Duodenal mucosa (tissue), 2 donors: ENCODE data around the gene CHMP2A.
A peak's percentile ranks its signal among the peaks of the same experiment; 100 is the strongest.

Experiments
- H3K27ac ChIP-seq: one replicate; pipeline ENCODE4 v1.7.0; 2013; ENCODE audit warnings: low read depth, low read length
- H3K27me3 ChIP-seq, 2 donors: one replicate each; pipeline ENCODE4 v1.7.0; 2013; ENCODE audit warnings: low read length in 2 of 2, control low read depth in 1 of 2; ENCODE audit not compliant: insufficient read depth in 2 of 2, control insufficient read depth in 1 of 2
- H3K36me3 ChIP-seq, 2 donors: one replicate each; pipeline ENCODE4 v1.7.0; 2013; ENCODE audit warnings: low read length in 2 of 2, control low read depth in 1 of 2; ENCODE audit not compliant: insufficient read depth in 2 of 2, control insufficient read depth in 1 of 2
- H3K4me1 ChIP-seq, 2 donors: one replicate each; pipeline ENCODE4 v1.7.0; 2013; ENCODE audit warnings: low read length in 2 of 2, control low read depth in 1 of 2; ENCODE audit not compliant: insufficient read depth in 2 of 2, control insufficient read depth in 1 of 2
- H3K4me3 ChIP-seq, 2 donors: one replicate each; pipeline ENCODE4 v1.7.0; 2013; ENCODE audit warnings: low read length in 2 of 2, low read depth in 1 of 2
- H3K9ac ChIP-seq, 2 donors: one replicate each; pipeline ENCODE4 v1.7.0; 2013; ENCODE audit warnings: low read length in 2 of 2, low read depth in 1 of 2
- H3K9me3 ChIP-seq, 2 donors: one replicate each; pipeline ENCODE4 v1.7.0; 2013; ENCODE audit warnings: low read length in 2 of 2, control low read depth in 1 of 2; ENCODE audit not compliant: control insufficient read depth in 1 of 2

CHMP2A gene

GRCh38 chr19:58535857-58536256 is 19.0 kb downstream of the CHMP2A start:
- Histone ChIP-seq H3K4me1 (peaks cover 6 to 11% of the 10 kb centered on the region in 2 donors), H3K9me3 (no peaks in the 10 kb centered on the region), H3K36me3 (no peaks in the 10 kb centered on the region), H3K27ac (no peak overlapping the region), H3K27me3 (peaks cover 3 to 12% of the 10 kb centered on the region in 2 donors), H3K4me3 (no peak overlapping the region), H3K9ac (no peak overlapping the region)

DNA sequence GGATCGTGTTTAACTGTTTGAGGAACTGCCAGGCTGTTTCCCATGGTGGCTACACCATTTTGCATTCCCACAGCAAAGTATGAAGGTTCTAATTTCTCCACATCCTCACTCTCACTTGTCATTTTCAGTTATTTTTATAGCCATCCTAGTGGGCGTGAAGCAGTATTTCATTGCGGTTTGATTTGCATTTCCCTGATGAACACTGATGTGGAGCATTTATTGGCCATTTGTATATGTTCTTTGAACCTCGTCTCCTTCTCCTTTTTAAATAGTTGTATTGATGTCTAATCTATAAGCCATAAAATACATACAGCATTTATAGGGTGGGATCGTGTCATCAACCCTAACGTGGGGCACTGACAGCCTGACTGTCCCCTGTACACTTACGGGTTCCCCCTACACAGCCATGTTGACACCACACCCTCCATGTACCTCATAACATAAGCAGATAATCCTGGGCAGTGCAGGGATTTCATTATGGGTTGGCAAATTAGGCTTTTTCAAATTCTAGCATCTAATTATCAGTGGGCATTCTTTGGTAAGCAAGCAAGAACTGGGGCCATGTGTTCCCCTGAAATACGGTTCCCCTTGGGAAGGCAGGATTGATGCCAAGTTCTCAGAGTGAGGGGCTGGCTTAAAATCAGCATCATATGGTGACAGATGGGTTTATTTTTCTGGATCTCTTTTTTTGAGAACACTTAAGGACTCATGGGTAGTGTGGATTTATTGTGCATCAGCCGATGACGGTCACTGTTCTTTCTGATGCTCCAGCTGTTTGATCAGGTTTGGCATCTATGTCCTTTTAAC is 23.7 kb downstream of the CHMP2A start:
- Histone ChIP-seq H3K27ac (no peak overlapping the region), H3K4me3 (no peak overlapping the region), H3K27me3 (no peaks in the 10 kb centered on the region), H3K36me3 (no peaks in the 10 kb centered on the region), H3K9ac (no peak overlapping the region), H3K4me1 (peaks cover 0 to 4% of the 10 kb centered on the region in 2 donors), H3K9me3 (no peaks in the 10 kb centered on the region)

- Histone ChIP-seq H3K9ac (no peak overlapping the region), H3K36me3 (no peaks in the 10 kb centered on the region), H3K27me3 (no peaks in the 10 kb centered on the region), H3K27ac (no peak overlapping the region), H3K4me3 (no peak overlapping the region), H3K4me1 (peaks cover 0 to 4% of the 10 kb centered on the region in 2 donors), H3K9me3 (no peaks in the 10 kb centered on the region)
These were observed 25.5 kb downstream of the CHMP2A start for GRCh38 chr19:58529405-58529804.

GRCh38 chr19:58522709-58523108 is 32.2 kb downstream of the CHMP2A start:
- Histone ChIP-seq H3K27me3 (no peaks in the 10 kb centered on the region), H3K9ac (no peak overlapping the region), H3K9me3 (no peaks in the 10 kb centered on the region)

GRCh38 chr19:58521651-58522050 is 33.3 kb downstream of the CHMP2A start:
- H3K9ac ChIP-seq: peak overlapping the region in 1 of 2 donors; percentile 8
- H3K4me1 ChIP-seq: peaks cover 19 to 30% of the 10 kb centered on the region in 2 donors
- no peaks in the 10 kb centered on the region for H3K27me3 ChIP-seq
- H3K27ac ChIP-seq: no peak overlapping the region
- no peak overlapping the region for H3K4me3 ChIP-seq
- H3K36me3 ChIP-seq: peaks cover 2 to 10% of the 10 kb centered on the region in 2 donors
- H3K9me3 ChIP-seq: no peaks in the 10 kb centered on the region

More at GRCh38 chr19:58522709-58523108, 32.2 kb downstream of the CHMP2A start:
- Histone ChIP-seq H3K4me1 (peaks cover 19 to 25% of the 10 kb centered on the region in 2 donors), H3K27ac (no peak overlapping the region), H3K4me3 (no peak overlapping the region), H3K36me3 (no peaks in the 10 kb centered on the region)

GRCh38 chr19:58520257-58520599 is 34.7 kb downstream of the CHMP2A start:
- no peaks in the 10 kb centered on the region for H3K9me3 ChIP-seq
- H3K4me1 ChIP-seq: peaks cover 19 to 36% of the 10 kb centered on the region in 2 donors

GRCh38 chr19:58519355-58520256 is 35.3 kb downstream of the CHMP2A start, which contains the start of gene ZBTB45:
Gene ZBTB45 (minus strand): TSS chr19:58519810. CDS start chr19:58517673, 2,137 bp downstream.
- Histone ChIP-seq H3K27me3 (no peaks in the 10 kb centered on the region), H3K36me3 (peaks cover 8 to 19% of the 10 kb centered on the region in 2 donors), H3K27ac (peak within 1 kb of the TSS; percentile 98), H3K9ac (peak within 1 kb of the TSS; percentile 90 to 92), H3K9me3 (no peaks in the 10 kb centered on the region), H3K4me1 (peaks cover 19 to 37% of the 10 kb centered on the region in 2 donors), H3K4me3 (peak within 1 kb of the TSS; percentile 73 to 88)

More at GRCh38 chr19:58520257-58520599, 34.7 kb downstream of the CHMP2A start:
- H3K27ac ChIP-seq: peak overlapping the region; percentile 98
- H3K27me3 ChIP-seq: no peaks in the 10 kb centered on the region
- H3K9ac ChIP-seq: peak overlapping the region; percentile 90 to 92
- peak overlapping the region; percentile 73 to 88 for H3K4me3 ChIP-seq
- H3K36me3 ChIP-seq: peaks cover 8 to 19% of the 10 kb centered on the region in 2 donors

DNA sequence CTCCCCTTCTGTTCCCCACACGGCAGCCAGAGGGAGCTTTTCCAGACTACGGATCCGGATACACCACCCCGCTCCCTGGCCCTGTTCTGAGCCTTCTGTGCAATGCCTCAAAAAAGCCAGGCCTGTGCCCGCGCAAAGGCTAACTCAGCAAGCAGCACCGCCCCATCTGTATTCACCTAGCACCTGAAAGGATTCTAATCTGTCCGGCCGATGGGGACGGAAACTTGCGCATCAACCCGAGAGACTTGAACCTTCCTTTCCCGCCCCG is 35.9 kb downstream of the CHMP2A start:
- Histone ChIP-seq H3K9me3 (no peaks in the 10 kb centered on the region), H3K4me3 (peak overlapping the region; percentile 73 to 88), H3K36me3 (peaks cover 8 to 19% of the 10 kb centered on the region in 2 donors), H3K4me1 (peaks cover 22 to 41% of the 10 kb centered on the region in 2 donors), H3K27ac (peak overlapping the region; percentile 98), H3K27me3 (no peaks in the 10 kb centered on the region), H3K9ac (peak overlapping the region; percentile 90 to 92)

- peak overlapping the region; percentile 90 to 92 for H3K9ac ChIP-seq
These were observed 36.4 kb downstream of the CHMP2A start for GRCh38 chr19:58518256-58519086.

More at GRCh38 chr19:58518256-58519086, 36.4 kb downstream of the CHMP2A start:
- peak overlapping the region; percentile 73 to 88 for H3K4me3 ChIP-seq
- peak overlapping the region; percentile 98 for H3K27ac ChIP-seq
- peaks cover 8 to 19% of the 10 kb centered on the region in 2 donors for H3K36me3 ChIP-seq
- no peaks in the 10 kb centered on the region for H3K9me3 ChIP-seq
- H3K27me3 ChIP-seq: no peaks in the 10 kb centered on the region
- H3K4me1 ChIP-seq: peaks cover 26 to 45% of the 10 kb centered on the region in 2 donors
